K562 treated with DMSO at 1 percent for 12 hours (cell line): ENCODE measurements around the gene NSD1. TPM values are rescaled to one million over a fixed set of nuclear protein-coding genes. Genes with fewer than 3 reads are reported as not detected.

ENCODE experiments used
- total RNA-seq: library from RNA; unstranded; fragments of 300-600 nt; gene quantifications from 2 replicates; pipeline ENCODE4 v1.2.3, GENCODE V29; 2022; ENCODE audit not compliant: insufficient read depth

NSD1 gene
- 3.4 and 20.2 TPM in 2 replicates for total RNA-seq

GRCh38 chr5:177133096-177133852 is at the start of gene NSD1:
Gene NSD1 (plus strand): TSS chr5:177133773. CDS start chr5:177135104, 1,331 bp downstream.

GRCh38 chr5:177086654-177087397 is 46.7 kb upstream of the NSD1 start, which contains the start of gene FGFR4:
Gene FGFR4 (plus strand): TSS chr5:177086915. CDS start chr5:177089603, 2,688 bp downstream.

DNA sequence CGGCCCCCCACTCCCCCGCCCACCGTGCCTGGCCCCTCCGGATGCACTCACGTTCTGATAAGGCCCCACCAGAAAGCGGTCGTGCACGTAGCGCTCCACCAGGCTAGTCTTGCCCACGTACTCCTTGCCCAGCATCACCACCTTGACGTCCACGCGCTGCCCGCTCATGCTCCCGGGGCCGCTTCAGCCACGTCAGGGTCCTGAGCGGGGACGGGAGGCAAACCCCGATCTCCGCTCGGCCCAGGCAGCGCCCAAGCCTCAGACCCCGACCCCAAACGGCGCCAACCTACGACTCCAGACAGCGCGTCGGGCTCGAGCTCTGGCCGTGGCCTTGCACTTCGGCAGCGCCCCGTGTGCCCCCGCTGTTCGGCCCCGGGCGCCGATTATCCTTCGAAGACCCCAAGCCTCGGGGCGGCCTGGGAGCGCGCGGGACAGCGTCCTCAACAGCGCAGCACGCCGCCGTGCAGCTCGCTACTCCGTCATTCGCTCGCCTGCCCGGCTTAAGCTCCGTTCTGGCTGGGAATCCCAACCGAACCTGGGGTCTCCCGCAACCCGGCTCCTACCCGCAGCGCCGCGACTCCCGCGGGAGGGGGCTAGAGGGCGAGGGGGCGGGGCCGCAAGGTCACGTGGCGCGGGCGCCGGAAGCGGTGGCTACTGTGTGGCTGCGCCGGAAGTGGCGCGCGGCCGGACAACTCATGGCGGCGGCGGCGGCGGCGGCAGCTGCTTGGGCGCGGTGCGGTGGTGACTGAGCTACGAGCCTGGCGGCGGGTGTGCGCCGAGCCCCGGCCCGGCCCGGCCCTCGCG is 169.8 kb downstream of the NSD1 start, which contains the start of the genes PRELID1 and RAB24:
TSS of gene PRELID1 (plus strand) at position 679 of the 804 bp plus-strand sequence. CDS start 187 bp downstream, outside the sequence.
TSS of gene RAB24 (minus strand) at position 599 of the 804 bp plus-strand sequence. CDS start at position 168, 431 bp downstream.

DNA sequence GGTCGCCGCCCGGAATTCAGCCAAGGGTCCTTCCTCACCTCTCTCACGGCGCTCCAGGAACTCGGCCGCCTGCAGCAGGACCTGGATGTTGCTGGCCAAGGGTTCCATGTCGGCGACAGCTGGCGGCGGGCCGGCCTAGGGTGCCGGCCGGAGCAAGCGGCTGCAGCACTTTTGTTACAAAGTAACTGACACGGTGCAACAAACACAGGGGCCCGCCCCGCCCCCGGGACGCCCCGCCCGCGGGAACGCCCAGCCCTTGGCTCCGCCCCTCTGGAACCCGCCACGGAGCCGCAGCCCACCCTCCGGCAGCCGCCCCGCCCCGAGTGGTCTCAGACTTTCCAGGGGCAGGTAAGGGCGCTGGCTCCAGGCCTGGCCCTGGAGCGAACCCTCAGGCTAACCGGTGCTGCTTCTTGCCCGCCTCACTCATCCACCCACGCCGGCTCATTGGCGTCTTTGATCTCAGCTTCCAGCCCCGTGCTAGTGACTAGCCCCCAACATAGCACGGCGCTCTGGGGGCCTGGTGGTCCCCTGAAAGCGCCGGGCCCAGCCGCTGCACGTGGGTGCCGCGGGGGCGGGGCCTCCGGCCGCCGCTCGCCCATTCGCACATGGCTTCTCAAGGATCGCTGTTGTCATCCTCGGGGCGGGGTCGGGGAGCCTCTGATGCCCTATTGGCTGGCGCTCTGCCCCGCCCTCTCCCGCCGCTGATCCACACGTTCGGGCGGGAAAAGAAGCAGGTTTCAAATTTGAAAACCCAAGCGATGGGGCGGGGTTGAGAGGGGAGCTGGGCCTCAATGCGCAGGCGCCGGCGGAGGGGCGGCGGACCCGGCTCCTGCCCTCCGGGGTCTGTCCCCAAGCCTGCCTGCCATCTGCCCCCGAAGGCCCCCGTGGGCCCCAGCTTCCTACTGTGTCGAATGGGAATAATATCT is 178.4 kb downstream of the NSD1 start, which contains the start of gene MXD3:
TSS of gene MXD3 (minus strand) at position 176 of the 926 bp plus-strand sequence. CDS start at position 108, 68 bp downstream.

Other genes starting within 250 kb of the NSD1 start
- not detected in 2 replicates for gene HK3, start 234.4 kb upstream of the NSD1 start, total RNA-seq
- 13.2 and 29.1 TPM in 2 replicates for gene UIMC1, start 127.0 kb upstream of the NSD1 start, total RNA-seq
- 14.6 and 30.4 TPM in 2 replicates for gene ZNF346, start 111.1 kb upstream of the NSD1 start, total RNA-seq
- gene FGFR4, start 46.9 kb upstream of the NSD1 start, total RNA-seq, result 5.9 and 8.2 TPM in 2 replicates
- 57.4 and 61.3 TPM in 2 replicates for gene RAB24, start 169.9 kb downstream of the NSD1 start, total RNA-seq
- 197 and 278 TPM in 2 replicates for gene PRELID1, start 170.0 kb downstream of the NSD1 start, total RNA-seq
- gene MXD3, start 178.1 kb downstream of the NSD1 start, total RNA-seq, result 35.5 and 38.9 TPM in 2 replicates
- gene LMAN2, start 217.9 kb downstream of the NSD1 start, total RNA-seq, result 338 and 355 TPM in 2 replicates
- 64.6 and 74.6 TPM in 2 replicates for gene RGS14, start 224.2 kb downstream of the NSD1 start, total RNA-seq